Vagina (tissue), 2 donors: ENCODE data around the gene COL25A1. TPM values are rescaled to one million over a fixed set of nuclear protein-coding genes. Genes with fewer than 3 reads are reported as not detected.
"Not testable (repeated sequence)": the region's sequence is repeated elsewhere in the genome, so short reads cannot be mapped to it uniquely, and the experiment has no call there.

Experiments
- DNase-seq, 2 donors: peaks; one replicate each; pipeline ENCODE4 v3.0.0-alpha.2; 2017; ENCODE audit errors: extremely low spot score in 2 of 2
- H3K27ac ChIP-seq: fragments of 200-600 bp; sonication (generic); one replicate; pipeline ENCODE4 v1.5.1; 2019
- H3K27me3 ChIP-seq: fragments of 200-600 bp; sonication (generic); one replicate; pipeline ENCODE4 v1.5.1; 2019
- H3K36me3 ChIP-seq, 2 donors: fragments of 200-600 bp; sonication (generic); one replicate each; pipeline ENCODE4 v1.5.1; 2017 to 2019
- H3K4me1 ChIP-seq: fragments of 200-600 bp; sonication (generic); one replicate; pipeline ENCODE4 v1.5.1; 2019
- H3K4me3 ChIP-seq, 2 donors: fragments of 200-600 bp; sonication (generic); 1 replicate in 1 of 2; 2 replicates in 1 of 2; pipeline ENCODE4 v1.5.1; 2016 to 2019
- H3K9me3 ChIP-seq: fragments of 200-600 bp; sonication (generic); one replicate; pipeline ENCODE4 v1.5.1; 2019
- CTCF ChIP-seq, 3 experiments: fragments of 450-650 bp in 2 of 3; fragments of 200-600 bp in 1 of 3; sonication (generic) in 1 of 3; IDR thresholded peaks; one replicate each; pipeline ENCODE4 v1.5.1; 2017 to 2019; ENCODE audit warnings: antibody characterized with exemption in 3 of 3, mild to moderate bottlenecking in 2 of 3, moderate library complexity in 2 of 3
- POLR2A ChIP-seq, 2 donors: fragments of 450-650 bp; IDR thresholded peaks; one replicate each; pipeline ENCODE4 v1.6.1; 2017; ENCODE audit warnings: antibody characterized with exemption in 2 of 2, mild to moderate bottlenecking in 2 of 2, moderate library complexity in 2 of 2
- POLR2AphosphoS5 ChIP-seq, 2 donors: sonication (generic); formaldehyde crosslinking; IDR thresholded peaks; one replicate each; pipeline ENCODE4 v1.9.0; 2017; ENCODE audit warnings: antibody characterized with exemption in 2 of 2, mild to moderate bottlenecking in 2 of 2, low read depth in 1 of 2; ENCODE audit not compliant: insufficient read depth in 1 of 2
- intact Hi-C: fragments of 100-400 bp; cut with DNase I; formaldehyde crosslinking; loops from one replicate; pipeline ENCODE4 v1.15.1; 2023
- total RNA-seq: library from RNA; depleted of rRNA; stranded (reverse); fragments of >200 nt; gene quantifications from one replicate; pipeline ENCODE4 v1.2.3, GENCODE V29; 2016

The COL25A1 gene
- total RNA-seq, 1 donor from 2014 or later: 0.49 TPM

- H3K9me3 ChIP-seq: no peaks in the 10 kb centered on the region
- H3K36me3 ChIP-seq: no peaks in the 10 kb centered on the region
- TF ChIP-seq CTCF (IDR thresholded peaks at IDR 0.05) (no peak), POLR2A (IDR thresholded peaks at IDR 0.05) (no peak), POLR2AphosphoS5 (IDR thresholded peaks at IDR 0.05; ENCODE audit: insufficient read depth in 1 of 2, low read depth in 1 of 2) (no peak)
- H3K27ac ChIP-seq: no peak overlapping the region
- DNase-seq: no peak
- no peak overlapping the region for H3K4me3 ChIP-seq
- intact Hi-C loops: no loop called here
- no peaks in the 10 kb centered on the region for H3K27me3 ChIP-seq
- H3K4me1 ChIP-seq: no peaks in the 10 kb centered on the region
Observed at GRCh38 chr4:109148577-109149075, 153.8 kb downstream of the COL25A1 start.

- DNase-seq: no peak
- Histone ChIP-seq H3K27ac (no peak overlapping the region), H3K36me3 (no peaks in the 10 kb centered on the region), H3K4me3 (no peak overlapping the region), H3K4me1 (no peaks in the 10 kb centered on the region), H3K9me3 (no peaks in the 10 kb centered on the region), H3K27me3 (no peaks in the 10 kb centered on the region)
- intact Hi-C loops: no loop called here
- no peak for TF ChIP-seq CTCF (IDR thresholded peaks at IDR 0.05)
- TF ChIP-seq POLR2A (IDR thresholded peaks at IDR 0.05): no peak
- no peak for TF ChIP-seq POLR2AphosphoS5 (IDR thresholded peaks at IDR 0.05; ENCODE audit: insufficient read depth in 1 of 2, low read depth in 1 of 2)
Observed at GRCh38 chr4:109147135-109147534, 155.3 kb downstream of the COL25A1 start.

GRCh38 chr4:109146499-109146898, 156.0 kb downstream of the COL25A1 start:
- intact Hi-C loops: no loop called here
- Histone ChIP-seq H3K4me3 (no peak overlapping the region), H3K27ac (no peak overlapping the region), H3K4me1 (no peaks in the 10 kb centered on the region), H3K27me3 (no peaks in the 10 kb centered on the region), H3K9me3 (no peaks in the 10 kb centered on the region), H3K36me3 (no peaks in the 10 kb centered on the region)
- no peak for DNase-seq
- no peak for TF ChIP-seq POLR2A (IDR thresholded peaks at IDR 0.05)
- TF ChIP-seq POLR2AphosphoS5 (IDR thresholded peaks at IDR 0.05; ENCODE audit: insufficient read depth in 1 of 2, low read depth in 1 of 2): no peak
- TF ChIP-seq CTCF (IDR thresholded peaks at IDR 0.05): no peak

GRCh38 chr4:109138125-109138524, 164.3 kb downstream of the COL25A1 start:
- H3K4me1 ChIP-seq, H3K9me3 ChIP-seq, H3K36me3 ChIP-seq, H3K27me3 ChIP-seq, intact Hi-C loops, DNase-seq, H3K27ac ChIP-seq, H3K4me3 ChIP-seq: not testable (repeated sequence)

- no peaks in the 10 kb centered on the region for H3K9me3 ChIP-seq
- DNase-seq: no peak
- no peaks in the 10 kb centered on the region for H3K27me3 ChIP-seq
- H3K27ac ChIP-seq: no peak overlapping the region
- H3K4me3 ChIP-seq: no peak overlapping the region
- H3K36me3 ChIP-seq: no peaks in the 10 kb centered on the region
- no peaks in the 10 kb centered on the region for H3K4me1 ChIP-seq
- intact Hi-C loops: no loop called here
- TF ChIP-seq POLR2AphosphoS5 (IDR thresholded peaks at IDR 0.05; ENCODE audit: insufficient read depth in 1 of 2, low read depth in 1 of 2): no peak
- no peak for TF ChIP-seq POLR2A (IDR thresholded peaks at IDR 0.05)
- TF ChIP-seq CTCF (IDR thresholded peaks at IDR 0.05): no peak
Observed at GRCh38 chr4:109134921-109135320, 167.5 kb downstream of the COL25A1 start.
